ENCODE results near the gene SHMT2. TPM values are rescaled to one million over a fixed set of nuclear protein-coding genes. Genes with fewer than 3 reads are reported as not detected.

Gene SHMT2
- total and polyA plus RNA-seq, 5 experiments from 2014 or later, result 27.3 to 45.3 (median 31.2) TPM

DNA sequence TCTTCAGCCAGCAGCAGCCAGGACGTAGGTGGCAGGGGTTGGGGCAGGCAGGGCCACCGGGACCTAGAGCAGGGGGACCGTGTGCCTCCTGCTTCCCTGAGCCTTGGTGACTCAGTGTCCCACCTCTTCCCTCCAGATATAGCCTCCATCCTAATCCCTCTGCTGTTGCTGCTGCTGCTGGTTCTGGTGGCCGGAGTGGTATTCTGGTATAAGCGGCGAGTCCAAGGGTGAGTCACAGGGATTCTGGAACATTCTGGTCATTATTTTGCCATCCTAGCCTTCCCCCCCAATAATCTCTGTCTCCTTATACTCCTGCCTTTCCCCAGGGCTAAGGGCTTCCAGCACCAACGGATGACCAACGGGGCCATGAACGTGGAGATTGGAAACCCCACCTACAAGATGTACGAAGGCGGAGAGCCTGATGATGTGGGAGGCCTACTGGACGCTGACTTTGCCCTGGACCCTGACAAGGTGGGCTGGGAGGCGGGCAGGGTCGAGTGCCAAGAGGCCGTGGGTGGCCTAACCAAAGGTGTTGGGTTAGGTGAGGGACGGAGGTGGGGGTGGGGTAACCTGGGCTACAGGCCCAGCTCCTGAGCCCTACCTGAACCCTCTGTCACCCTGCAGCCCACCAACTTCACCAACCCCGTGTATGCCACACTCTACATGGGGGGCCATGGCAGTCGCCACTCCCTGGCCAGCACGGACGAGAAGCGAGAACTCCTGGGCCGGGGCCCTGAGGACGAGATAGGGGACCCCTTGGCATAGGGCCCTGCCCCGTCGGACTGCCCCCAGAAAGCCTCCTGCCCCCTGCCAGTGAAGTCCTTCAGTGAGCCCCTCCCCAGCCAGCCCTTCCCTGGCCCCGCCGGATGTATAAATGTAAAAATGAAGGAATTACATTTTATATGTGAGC lies 17.5 kb upstream of the SHMT2 start:
- POLR2A ChIA-PET, result interaction anchor here (5.1 kb wide), 1 partner anchor 29 kb away, joined by 72 read pairs; a partner anchor contains a TSS
- no peak for ATAC-seq
- H3K4me3 Mint-ChIP-seq, result no peak overlapping the region
- peak overlapping the region in 1 of 10 donors; percentile 13 for H3K27ac Mint-ChIP-seq
- H3K27me3 Mint-ChIP-seq, result peaks cover 25 to 38% (median 29%) of the 10 kb centered on the region in 5 donors
- H3K9me3 Mint-ChIP-seq, result no peaks in the 10 kb centered on the region
- peaks cover 0 to 2% (median 0%) of the 10 kb centered on the region in 3 donors for H3K36me3 Mint-ChIP-seq
- H3K4me1 Mint-ChIP-seq, result peaks cover 24 to 31% (median 31%) of the 10 kb centered on the region in 4 donors
- no peak for DNase-seq

- H3K27me3 Mint-ChIP-seq, result peaks cover 29 to 44% (median 34%) of the 10 kb centered on the region in 5 donors
- no peak for DNase-seq
- peaks cover 28 to 37% (median 36%) of the 10 kb centered on the region in 4 donors for H3K4me1 Mint-ChIP-seq
- peaks cover 0 to 2% (median 0%) of the 10 kb centered on the region in 3 donors for H3K36me3 Mint-ChIP-seq
- H3K9me3 Mint-ChIP-seq, result no peaks in the 10 kb centered on the region
- POLR2A ChIA-PET, result interaction anchor here (4.7 to 5.1 kb wide), 2 partner anchors 17 to 28 kb away, joined by 28 to 72 read pairs; partner anchors contain the start of gene SHMT2
- H3K27ac Mint-ChIP-seq, result peak overlapping the region in 1 of 10 donors; percentile 13
- ATAC-seq, result no peak
- no peak overlapping the region for H3K4me3 Mint-ChIP-seq
Measured at GRCh38 chr12:57212701-57213057, 16.8 kb upstream of the SHMT2 start.

- Mint-ChIP-seq H3K9me3 (no peaks in the 10 kb centered on the region), H3K27ac (peak overlapping the region in 4 of 10 donors; percentile 8 to 86 (median 56)), H3K27me3 (peaks cover 32 to 49% (median 40%) of the 10 kb centered on the region in 5 donors), H3K4me1 (peaks cover 28 to 41% (median 39%) of the 10 kb centered on the region in 4 donors), H3K4me3 (peak overlapping the region in 7 of 10 donors; percentile 2 to 47 (median 39)), H3K36me3 (peaks cover 0 to 2% (median 0%) of the 10 kb centered on the region in 3 donors)
- peak; percentile 62 to 73 for ATAC-seq
- POLR2A ChIA-PET, result interaction anchor here (0.6 to 5.1 kb wide), 7 partner anchors 10 to 1396 kb away, joined by 3 to 72 read pairs (median 3); partner anchors contain the start of genes SARNP, SHMT2 and STAT6
- peak; percentile 74 to 89 (median 84) for DNase-seq
Measured at GRCh38 chr12:57213058-57213715, 16.3 kb upstream of the SHMT2 start.

GRCh38 chr12:57213763-57214397 lies 15.6 kb upstream of the SHMT2 start:
- peaks cover 38 to 56% (median 46%) of the 10 kb centered on the region in 5 donors for H3K27me3 Mint-ChIP-seq
- no peak for DNase-seq
- H3K4me1 Mint-ChIP-seq, result peaks cover 29 to 45% (median 40%) of the 10 kb centered on the region in 4 donors
- peak overlapping the region in 3 of 10 donors; percentile 8 to 86 (median 74) for H3K27ac Mint-ChIP-seq
- no peak for ATAC-seq
- no peaks in the 10 kb centered on the region for H3K9me3 Mint-ChIP-seq
- peaks cover 0 to 2% (median 0%) of the 10 kb centered on the region in 3 donors for H3K36me3 Mint-ChIP-seq
- H3K4me3 Mint-ChIP-seq, result peak overlapping the region in 6 of 10 donors; percentile 5 to 60 (median 41)
- POLR2A ChIA-PET, result interaction anchor here (0.6 to 5.1 kb wide), 7 partner anchors 9 to 1396 kb away, joined by 3 to 72 read pairs (median 3); partner anchors contain the start of genes SARNP, SHMT2 and STAT6

GRCh38 chr12:57214398-57214781 lies 15.1 kb upstream of the SHMT2 start:
- H3K4me3 Mint-ChIP-seq, result peak overlapping the region in 9 of 10 donors; percentile 39 to 74 (median 57)

DNA sequence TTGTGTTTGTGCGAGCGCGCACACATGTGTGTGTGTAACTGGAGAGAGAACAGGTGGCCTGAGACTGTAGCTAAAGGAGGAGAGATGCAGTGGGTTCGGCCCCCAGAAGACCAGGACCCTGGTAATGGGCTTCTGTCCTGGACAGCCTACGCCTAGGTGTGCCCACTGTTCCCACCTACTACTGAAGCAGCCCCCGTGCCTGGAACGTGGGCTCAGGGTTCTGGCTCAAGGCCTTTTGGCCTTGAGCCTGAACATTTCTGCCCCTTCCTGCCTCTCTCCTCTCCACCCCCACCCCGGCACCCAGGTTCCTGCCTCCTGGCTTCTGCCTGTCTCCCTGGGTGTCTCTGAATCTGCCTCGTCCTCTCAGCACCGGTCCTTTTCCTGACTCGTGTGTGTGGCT lies 14.4 kb upstream of the SHMT2 start:
- peak overlapping the region in 4 of 10 donors; percentile 24 to 68 (median 58) for H3K27ac Mint-ChIP-seq
- peaks cover 44 to 68% (median 57%) of the 10 kb centered on the region in 5 donors for H3K27me3 Mint-ChIP-seq
- H3K36me3 Mint-ChIP-seq, result peaks cover 0 to 2% (median 0%) of the 10 kb centered on the region in 3 donors
- ATAC-seq (no peak), DNase-seq (no peak)
- H3K4me1 Mint-ChIP-seq, result peaks cover 29 to 48% (median 46%) of the 10 kb centered on the region in 4 donors
- peak overlapping the region in 8 of 10 donors; percentile 7 to 81 (median 70) for H3K4me3 Mint-ChIP-seq
- POLR2A ChIA-PET, result interaction anchor here (1.1 to 5.1 kb wide), 3 partner anchors 15 to 26 kb away, joined by 3 to 72 read pairs (median 28); partner anchors contain the start of gene SHMT2
- H3K9me3 Mint-ChIP-seq, result no peaks in the 10 kb centered on the region

More at GRCh38 chr12:57214398-57214781, 15.1 kb upstream of the SHMT2 start:
- Mint-ChIP-seq H3K27ac (peak overlapping the region in 2 of 10 donors; percentile 74 to 86), H3K9me3 (no peaks in the 10 kb centered on the region), H3K4me1 (peaks cover 29 to 45% (median 41%) of the 10 kb centered on the region in 4 donors), H3K27me3 (peaks cover 41 to 61% (median 52%) of the 10 kb centered on the region in 5 donors), H3K36me3 (peaks cover 0 to 2% (median 0%) of the 10 kb centered on the region in 3 donors)
- ATAC-seq (peak; percentile 55 to 61), DNase-seq (peak in 9 of 10 donors; percentile 39 to 80 (median 62))
- POLR2A ChIA-PET, result interaction anchor here (1.0 to 5.1 kb wide), 3 partner anchors 15 to 103 kb away, joined by 3 to 72 read pairs (median 28); partner anchors contain the start of genes SHMT2 and STAT6

DNA sequence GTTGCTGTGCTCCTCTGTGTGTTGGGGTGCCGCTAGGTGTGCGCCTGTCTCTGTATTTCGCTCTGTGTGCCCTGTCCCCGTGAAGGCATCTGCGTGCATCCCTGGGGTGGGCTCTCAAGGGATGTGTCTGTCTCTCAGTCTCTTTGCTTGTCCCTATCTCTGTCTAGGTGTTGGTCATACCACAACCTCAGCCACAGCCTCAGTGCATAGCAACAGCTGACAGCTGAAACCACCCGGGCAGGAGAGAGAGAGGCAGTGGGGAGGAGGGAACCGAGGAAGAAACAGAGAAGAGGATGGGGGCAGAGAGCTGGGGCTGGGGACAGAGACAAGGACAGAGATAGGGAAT lies 13.9 kb upstream of the SHMT2 start:
- Mint-ChIP-seq H3K27ac (peak overlapping the region in 4 of 10 donors; percentile 24 to 68 (median 66)), H3K9me3 (no peaks in the 10 kb centered on the region), H3K36me3 (peaks cover 0 to 2% (median 0%) of the 10 kb centered on the region in 3 donors), H3K27me3 (peaks cover 44 to 74% (median 60%) of the 10 kb centered on the region in 5 donors), H3K4me1 (peaks cover 31 to 51% (median 48%) of the 10 kb centered on the region in 4 donors), H3K4me3 (peak overlapping the region; percentile 47 to 81 (median 74))
- DNase-seq (peak in 2 of 10 donors; percentile 38 to 39), ATAC-seq (peak; percentile 12 to 32)
- POLR2A ChIA-PET, result interaction anchor here (1.1 to 5.1 kb wide), 3 partner anchors 14 to 25 kb away, joined by 3 to 72 read pairs (median 28); partner anchors contain the start of gene SHMT2

- peaks cover 47 to 80% (median 66%) of the 10 kb centered on the region in 5 donors for H3K27me3 Mint-ChIP-seq
- H3K4me3 Mint-ChIP-seq, result peak within 1 kb of the TSS; percentile 66 to 90 (median 86)
- peaks cover 0 to 6% (median 0%) of the 10 kb centered on the region in 3 donors for H3K36me3 Mint-ChIP-seq
- H3K9me3 Mint-ChIP-seq, result no peaks in the 10 kb centered on the region
- ATAC-seq (peak; percentile 9 to 31), DNase-seq (peak in 6 of 10 donors; percentile 28 to 73 (median 46))
- H3K27ac Mint-ChIP-seq, result peak within 1 kb of the TSS in 5 of 10 donors; percentile 35 to 90 (median 68)
- POLR2A ChIA-PET, result interaction anchor here (1.1 to 5.1 kb wide), 3 partner anchors 13 to 24 kb away, joined by 3 to 72 read pairs (median 28); partner anchors contain the start of gene SHMT2
- H3K4me1 Mint-ChIP-seq, result peaks cover 36 to 57% (median 54%) of the 10 kb centered on the region in 4 donors
Measured at GRCh38 chr12:57216014-57216911, 13.2 kb upstream of the SHMT2 start, which contains the start of gene NXPH4. Gene NXPH4, plus strand, starts transcription at chr12:57216794. Its CDS starts 176 bp downstream, at chr12:57216970.

GRCh38 chr12:57216921-57217879 lies 12.3 kb upstream of the SHMT2 start:
- DNase-seq, result peak in 2 of 10 donors; percentile 26 to 45
- peak overlapping the region in 4 of 10 donors; percentile 35 to 90 (median 72) for H3K27ac Mint-ChIP-seq
- POLR2A ChIA-PET, result interaction anchor here (1.0 to 5.1 kb wide), 4 partner anchors 12 to 23 kb away, joined by 4 to 72 read pairs (median 16); partner anchors contain the start of gene SHMT2

More at GRCh38 chr12:57216921-57217879, 12.3 kb upstream of the SHMT2 start:
- H3K36me3 Mint-ChIP-seq, result peaks cover 0 to 6% (median 0%) of the 10 kb centered on the region in 3 donors
- H3K9me3 Mint-ChIP-seq, result no peaks in the 10 kb centered on the region
- peak overlapping the region; percentile 66 to 90 (median 86) for H3K4me3 Mint-ChIP-seq
- peaks cover 54 to 89% (median 74%) of the 10 kb centered on the region in 5 donors for H3K27me3 Mint-ChIP-seq
- H3K4me1 Mint-ChIP-seq, result peaks cover 39 to 67% (median 62%) of the 10 kb centered on the region in 4 donors
- ATAC-seq, result peak; percentile 31 to 38
